ENCODE measurements around the gene KCNMB2.

The KCNMB2 gene

DNA sequence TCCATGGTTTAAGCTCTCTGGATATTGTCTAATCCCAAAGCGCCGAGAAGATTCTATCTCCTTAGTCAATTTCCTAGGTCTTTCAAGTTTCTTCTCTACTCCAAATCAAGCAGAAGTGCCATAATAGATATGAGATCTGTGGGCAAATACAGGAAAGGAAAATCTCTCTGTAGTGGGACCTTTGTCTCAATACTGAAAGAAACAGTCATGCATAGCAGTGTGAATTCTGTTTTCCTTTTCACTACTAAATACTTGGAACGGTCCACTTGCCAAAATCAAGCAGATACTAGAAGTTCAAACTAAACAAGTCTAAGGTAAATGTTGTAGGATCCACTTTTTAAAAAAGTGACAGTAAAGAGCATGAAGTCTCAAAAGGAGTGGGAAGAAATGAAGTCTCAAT is 298.8 kb downstream of the KCNMB2 start:
- Mint-ChIP-seq H3K36me3 (ENCODE audit: low read depth) (peaks cover 7% of the 10 kb centered on the region), H3K27me3 (ENCODE audit: low read depth) (no peaks in the 10 kb centered on the region), H3K27ac (no peak overlapping the region), H3K4me1 (no peaks in the 10 kb centered on the region), H3K4me3 (no peak overlapping the region), H3K9me3 (peaks cover 8% of the 10 kb centered on the region)
- TF ChIP-seq, protein P1, sequence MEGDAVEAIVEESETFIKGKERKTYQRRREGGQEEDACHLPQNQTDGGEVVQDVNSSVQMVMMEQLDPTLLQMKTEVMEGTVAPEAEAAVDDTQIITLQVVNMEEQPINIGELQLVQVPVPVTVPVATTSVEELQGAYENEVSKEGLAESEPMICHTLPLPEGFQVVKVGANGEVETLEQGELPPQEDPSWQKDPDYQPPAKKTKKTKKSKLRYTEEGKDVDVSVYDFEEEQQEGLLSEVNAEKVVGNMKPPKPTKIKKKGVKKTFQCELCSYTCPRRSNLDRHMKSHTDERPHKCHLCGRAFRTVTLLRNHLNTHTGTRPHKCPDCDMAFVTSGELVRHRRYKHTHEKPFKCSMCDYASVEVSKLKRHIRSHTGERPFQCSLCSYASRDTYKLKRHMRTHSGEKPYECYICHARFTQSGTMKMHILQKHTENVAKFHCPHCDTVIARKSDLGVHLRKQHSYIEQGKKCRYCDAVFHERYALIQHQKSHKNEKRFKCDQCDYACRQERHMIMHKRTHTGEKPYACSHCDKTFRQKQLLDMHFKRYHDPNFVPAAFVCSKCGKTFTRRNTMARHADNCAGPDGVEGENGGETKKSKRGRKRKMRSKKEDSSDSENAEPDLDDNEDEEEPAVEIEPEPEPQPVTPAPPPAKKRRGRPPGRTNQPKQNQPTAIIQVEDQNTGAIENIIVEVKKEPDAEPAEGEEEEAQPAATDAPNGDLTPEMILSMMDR (IDR thresholded peaks at IDR 0.05; ENCODE audit: unreplicated experiment in 3 of 3): no peak

DNA sequence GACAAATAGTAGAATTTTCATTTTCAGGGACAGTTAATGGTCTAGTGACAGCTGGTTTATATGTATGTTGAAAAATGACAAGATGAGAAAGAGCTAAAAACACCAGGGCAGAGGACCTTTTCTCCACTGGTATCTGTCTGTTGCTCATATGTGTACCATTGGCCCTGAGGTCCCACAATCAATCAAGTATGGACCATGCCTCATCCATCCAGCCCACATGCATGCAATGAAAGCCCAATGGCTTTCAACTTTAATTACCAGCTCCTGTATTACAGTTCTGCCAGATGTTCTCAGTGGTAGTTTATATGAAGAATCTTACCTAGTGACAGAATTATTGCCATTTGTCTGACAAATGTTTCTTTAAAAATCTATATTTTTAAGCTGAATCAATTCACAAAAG is 301.3 kb downstream of the KCNMB2 start:
- no peak overlapping the region for H3K27ac Mint-ChIP-seq
- H3K27me3 Mint-ChIP-seq (ENCODE audit: low read depth): no peaks in the 10 kb centered on the region
- peaks cover 15% of the 10 kb centered on the region for H3K9me3 Mint-ChIP-seq
- H3K36me3 Mint-ChIP-seq (ENCODE audit: low read depth): peaks cover 4% of the 10 kb centered on the region
- no peaks in the 10 kb centered on the region for H3K4me1 Mint-ChIP-seq
- TF ChIP-seq, protein P1 (IDR thresholded peaks at IDR 0.05; ENCODE audit: unreplicated experiment in 3 of 3): no peak
- H3K4me3 Mint-ChIP-seq: no peak overlapping the region

DNA sequence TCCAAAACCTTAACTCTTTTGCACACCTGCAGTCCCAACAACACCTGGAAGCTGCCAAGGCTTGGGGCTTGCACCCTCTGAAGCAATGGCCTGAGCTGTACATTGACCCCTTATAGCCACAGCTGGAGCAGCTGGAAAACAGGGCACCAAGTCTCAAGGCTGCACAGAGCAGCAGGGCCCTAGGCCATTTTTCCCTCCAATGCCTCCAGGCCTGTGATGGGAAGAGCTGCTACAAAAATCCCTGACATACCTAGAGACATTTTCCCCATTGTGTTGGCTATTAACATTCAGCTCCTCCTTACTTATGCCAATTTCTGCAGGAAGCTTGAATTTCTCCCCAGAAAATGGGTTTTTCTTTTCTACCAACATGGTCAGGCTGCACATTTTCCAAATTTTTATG is 304.4 kb downstream of the KCNMB2 start:
- H3K9me3 Mint-ChIP-seq: peaks cover 15% of the 10 kb centered on the region
- no peak overlapping the region for H3K27ac Mint-ChIP-seq
- H3K27me3 Mint-ChIP-seq (ENCODE audit: low read depth): no peaks in the 10 kb centered on the region
- no peak overlapping the region for H3K4me3 Mint-ChIP-seq
- no peaks in the 10 kb centered on the region for H3K4me1 Mint-ChIP-seq
- no peaks in the 10 kb centered on the region for H3K36me3 Mint-ChIP-seq (ENCODE audit: low read depth)
- TF ChIP-seq, protein P1 (IDR thresholded peaks at IDR 0.05; ENCODE audit: unreplicated experiment in 3 of 3): no peak

DNA sequence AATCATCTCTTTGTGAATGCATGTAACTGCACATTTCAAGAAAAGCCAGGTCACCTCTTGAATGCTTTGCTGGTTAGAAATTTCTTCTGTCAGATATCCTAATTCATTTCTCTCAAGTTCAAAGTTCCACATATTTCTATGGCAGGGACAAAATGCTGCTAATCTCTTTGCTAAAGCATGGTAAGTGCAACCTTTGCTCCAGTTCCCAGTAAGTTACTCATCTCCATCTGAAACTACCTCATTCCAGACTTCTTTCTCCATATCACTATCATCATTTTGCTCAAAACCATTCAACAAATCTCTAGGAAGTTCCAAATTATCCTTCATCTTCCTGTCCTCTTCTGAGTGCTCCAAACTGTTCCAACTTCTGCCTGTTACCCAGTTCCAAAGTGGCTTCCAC is 304.8 kb downstream of the KCNMB2 start:
- Mint-ChIP-seq H3K4me1 (no peaks in the 10 kb centered on the region), H3K9me3 (peaks cover 15% of the 10 kb centered on the region), H3K27me3 (ENCODE audit: low read depth) (no peaks in the 10 kb centered on the region), H3K36me3 (ENCODE audit: low read depth) (no peaks in the 10 kb centered on the region), H3K4me3 (no peak overlapping the region), H3K27ac (no peak overlapping the region)
- TF ChIP-seq, protein P1 (IDR thresholded peaks at IDR 0.05; ENCODE audit: unreplicated experiment in 3 of 3): no peak

DNA sequence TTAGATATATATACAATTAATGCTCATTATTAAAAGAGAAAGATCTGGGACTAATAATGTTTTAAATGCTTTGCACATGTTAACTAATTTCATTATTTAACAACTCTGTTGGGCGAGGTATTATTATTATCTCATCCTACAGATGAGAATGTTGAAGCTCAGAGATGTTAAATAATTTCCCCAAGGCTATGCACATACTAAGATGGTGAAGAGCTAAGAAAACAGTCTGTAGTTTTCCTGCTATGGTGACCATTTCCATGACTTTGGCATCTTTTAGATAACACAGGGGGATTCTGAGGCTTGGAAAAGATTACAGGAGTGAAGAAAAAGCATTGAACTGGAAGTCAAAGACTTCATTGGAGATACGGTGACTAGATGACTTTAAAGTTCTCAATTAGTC is 308.7 kb downstream of the KCNMB2 start:
- Mint-ChIP-seq H3K27ac (no peak overlapping the region), H3K4me3 (no peak overlapping the region), H3K27me3 (ENCODE audit: low read depth) (no peaks in the 10 kb centered on the region), H3K4me1 (peaks cover 10% of the 10 kb centered on the region), H3K36me3 (ENCODE audit: low read depth) (no peaks in the 10 kb centered on the region), H3K9me3 (peaks cover 7% of the 10 kb centered on the region)
- TF ChIP-seq, protein P1 (IDR thresholded peaks at IDR 0.05; ENCODE audit: unreplicated experiment in 3 of 3): no peak

DNA sequence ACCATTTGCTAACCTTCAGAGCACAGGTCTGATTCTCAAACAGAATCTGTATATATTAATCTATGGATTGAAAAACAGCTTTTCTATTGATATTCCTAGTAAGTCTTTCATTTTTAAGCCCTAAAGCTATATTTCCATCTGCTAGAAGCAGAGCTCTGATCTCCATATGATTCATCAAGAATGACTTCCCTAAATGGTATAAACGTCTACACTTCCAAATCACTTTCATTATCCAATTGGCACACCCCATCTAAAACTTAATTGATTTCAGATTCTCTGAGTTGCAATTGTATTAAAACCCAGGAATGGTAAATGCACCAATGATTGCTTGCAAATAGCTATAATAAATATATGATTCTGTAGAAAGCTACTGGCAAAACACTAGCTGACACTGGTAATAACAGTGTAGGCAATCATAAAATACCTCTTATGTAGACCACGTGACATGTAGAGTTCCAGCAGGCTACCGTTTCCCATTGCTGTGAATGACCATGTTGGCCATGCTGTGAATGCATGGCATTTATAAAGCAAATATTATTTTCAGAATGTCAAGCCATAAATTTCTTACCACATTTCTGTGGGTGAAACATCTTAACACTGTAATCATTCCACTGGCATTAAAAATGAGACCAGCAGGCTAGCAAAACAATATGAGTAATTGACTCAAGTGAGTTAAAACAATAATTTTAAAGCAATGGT is 309.3 kb downstream of the KCNMB2 start:
- Mint-ChIP-seq H3K4me1 (peaks cover 10% of the 10 kb centered on the region), H3K9me3 (peaks cover 6% of the 10 kb centered on the region), H3K27me3 (ENCODE audit: low read depth) (no peaks in the 10 kb centered on the region), H3K27ac (no peak overlapping the region), H3K4me3 (no peak overlapping the region), H3K36me3 (ENCODE audit: low read depth) (no peaks in the 10 kb centered on the region)
- TF ChIP-seq, protein P1 (IDR thresholded peaks at IDR 0.05; ENCODE audit: unreplicated experiment in 3 of 3): no peak
